Calu3 (cell line): ENCODE data around the gene IRAK4. TPM values are rescaled to one million over a fixed set of nuclear protein-coding genes. Genes with fewer than 3 reads are reported as not detected.
A peak's percentile ranks its signal among the peaks of the same experiment; 100 is the strongest.

Source experiments
- BruUV-seq: library from RNA; stranded (reverse); fragments of 400-500 nt; replicated peaks from 2 replicates; lab custom pipeline; 2021; lab: Mats Ljungman, UMichigan
- CTCF ChIA-PET: fragments of 300-600 bp; sonication (Branson Sonifier 250); formaldehyde crosslinking; loops from one replicate; lab custom pipeline; 2022; ENCODE audit warnings: antibody characterized with exemption; lab: Charles Lee
- DNase-seq: peaks from one replicate; pipeline ENCODE4 v3.0.0; 2022
- H3K27ac Mint-ChIP-seq: one replicate; pipeline ENCODE4 v1.8.0; 2022; ENCODE audit warnings: mixed read lengths; ENCODE audit not compliant: unreplicated experiment
- H3K27me3 Mint-ChIP-seq: one replicate; pipeline ENCODE4 v1.8.0; 2022; ENCODE audit warnings: mixed read lengths; ENCODE audit not compliant: unreplicated experiment
- H3K36me3 Mint-ChIP-seq: one replicate; pipeline ENCODE4 v1.8.0; 2022; ENCODE audit warnings: mild to moderate bottlenecking, moderate library complexity, mixed read lengths; ENCODE audit not compliant: insufficient read depth, unreplicated experiment
- H3K4me1 Mint-ChIP-seq: one replicate; pipeline ENCODE4 v1.8.0; 2022; ENCODE audit warnings: mild to moderate bottlenecking, low read depth, mixed read lengths; ENCODE audit not compliant: unreplicated experiment
- H3K4me3 Mint-ChIP-seq: one replicate; pipeline ENCODE4 v1.8.0; 2022; ENCODE audit warnings: mild to moderate bottlenecking, low read depth, moderate library complexity, mixed read lengths; ENCODE audit not compliant: unreplicated experiment
- H3K9me3 Mint-ChIP-seq: one replicate; pipeline ENCODE4 v1.8.0; 2022; ENCODE audit warnings: low read depth, mixed read lengths; ENCODE audit not compliant: unreplicated experiment
- intact Hi-C: fragments of 100-400 bp; cut with micrococcal nuclease; formaldehyde crosslinking; loops from one replicate; pipeline ENCODE4 v1.10.0; 2022; ENCODE audit not compliant: unreplicated experiment
- total RNA-seq: library from RNA; stranded (reverse); gene quantifications from 2 replicates; pipeline ENCODE4 v1.2.3, GENCODE V29; 2022
- TF ChIP-seq, protein P1 (sequence below): fragments of 200-600 bp; IDR thresholded peaks from one replicate; pipeline ENCODE4 v1.8.0; 2022; ENCODE audit warnings: antibody characterized with exemption; ENCODE audit not compliant: unreplicated experiment

The IRAK4 gene
- total RNA-seq, 1 experiment from 2014 or later: 8.4 TPM

DNA sequence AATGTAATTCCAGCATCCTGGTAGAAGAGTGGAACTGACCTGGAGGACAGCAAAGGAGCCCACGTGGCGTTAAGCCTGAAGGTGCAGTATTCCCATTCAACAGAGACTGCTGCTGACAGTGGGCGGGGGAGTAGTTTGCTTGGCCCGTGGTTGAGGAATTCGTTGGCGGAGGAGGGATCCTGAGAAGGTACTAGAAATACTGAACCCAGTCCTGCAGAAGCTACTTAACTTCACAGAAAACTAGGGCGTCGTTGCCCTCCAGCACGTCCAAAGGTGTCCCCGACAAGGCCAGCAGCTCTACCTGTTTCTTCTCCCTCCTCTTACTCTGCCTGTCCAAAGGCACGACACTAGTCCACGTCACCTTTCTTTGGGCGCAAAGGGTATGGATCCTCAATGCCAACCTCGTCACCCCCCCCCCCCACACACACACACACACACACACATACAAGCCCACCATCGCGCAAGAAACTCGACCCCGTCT, 464 bp upstream of the IRAK4 start:
- intact Hi-C loops: no loop called here
- CTCF ChIA-PET: interaction anchor here (0.7 kb wide), 1 partner anchor 797 kb away, joined by 6 read pairs; no protein-coding TSS in a partner anchor
- TF ChIP-seq, protein P1, sequence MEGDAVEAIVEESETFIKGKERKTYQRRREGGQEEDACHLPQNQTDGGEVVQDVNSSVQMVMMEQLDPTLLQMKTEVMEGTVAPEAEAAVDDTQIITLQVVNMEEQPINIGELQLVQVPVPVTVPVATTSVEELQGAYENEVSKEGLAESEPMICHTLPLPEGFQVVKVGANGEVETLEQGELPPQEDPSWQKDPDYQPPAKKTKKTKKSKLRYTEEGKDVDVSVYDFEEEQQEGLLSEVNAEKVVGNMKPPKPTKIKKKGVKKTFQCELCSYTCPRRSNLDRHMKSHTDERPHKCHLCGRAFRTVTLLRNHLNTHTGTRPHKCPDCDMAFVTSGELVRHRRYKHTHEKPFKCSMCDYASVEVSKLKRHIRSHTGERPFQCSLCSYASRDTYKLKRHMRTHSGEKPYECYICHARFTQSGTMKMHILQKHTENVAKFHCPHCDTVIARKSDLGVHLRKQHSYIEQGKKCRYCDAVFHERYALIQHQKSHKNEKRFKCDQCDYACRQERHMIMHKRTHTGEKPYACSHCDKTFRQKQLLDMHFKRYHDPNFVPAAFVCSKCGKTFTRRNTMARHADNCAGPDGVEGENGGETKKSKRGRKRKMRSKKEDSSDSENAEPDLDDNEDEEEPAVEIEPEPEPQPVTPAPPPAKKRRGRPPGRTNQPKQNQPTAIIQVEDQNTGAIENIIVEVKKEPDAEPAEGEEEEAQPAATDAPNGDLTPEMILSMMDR: no peak
- H3K4me3 Mint-ChIP-seq: peak overlapping the region; percentile 81
- H3K9me3 Mint-ChIP-seq: peaks cover 3% of the 10 kb centered on the region
- peaks cover 30% of the 10 kb centered on the region for H3K4me1 Mint-ChIP-seq
- BruUV-seq: TSS peak; percentile 80
- DNase-seq: peak; percentile 19
- H3K27me3 Mint-ChIP-seq: no peaks in the 10 kb centered on the region
- H3K36me3 Mint-ChIP-seq: peaks cover 30% of the 10 kb centered on the region
- peak overlapping the region; percentile 74 for H3K27ac Mint-ChIP-seq

DNA sequence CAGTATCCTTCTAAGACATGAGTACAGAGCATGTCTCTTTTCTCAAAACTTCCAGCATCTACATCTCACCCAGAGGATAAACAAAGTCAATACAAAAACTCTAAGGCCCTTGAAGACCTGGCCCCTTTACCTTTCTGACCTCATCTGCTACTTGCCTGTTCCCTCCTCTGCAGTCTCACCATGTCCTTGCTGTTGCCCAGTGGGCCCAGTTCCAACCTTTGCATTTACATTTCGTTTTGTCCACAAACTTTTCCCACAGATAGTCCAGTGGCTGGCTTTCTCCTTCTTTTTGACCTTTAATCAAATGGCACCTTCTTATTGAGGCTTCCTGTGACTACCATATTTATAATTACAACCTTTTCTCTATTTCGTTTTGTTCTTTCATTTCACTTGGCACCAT, 1.6 kb downstream of the IRAK4 start:
- H3K27ac Mint-ChIP-seq: peak overlapping the region; percentile 19
- peak overlapping the region; percentile 81 for H3K4me3 Mint-ChIP-seq
- intact Hi-C loops: loop anchor here (5.0 kb wide), 1 partner anchor 37 kb away; no protein-coding TSS in a partner anchor
- peaks cover 30% of the 10 kb centered on the region for H3K36me3 Mint-ChIP-seq
- CTCF ChIA-PET: no interaction called here
- no peaks in the 10 kb centered on the region for H3K27me3 Mint-ChIP-seq
- TF ChIP-seq, protein P1: no peak
- peaks cover 3% of the 10 kb centered on the region for H3K9me3 Mint-ChIP-seq
- BruUV-seq: no TSS peak
- no peak for DNase-seq
- H3K4me1 Mint-ChIP-seq: peaks cover 30% of the 10 kb centered on the region

DNA sequence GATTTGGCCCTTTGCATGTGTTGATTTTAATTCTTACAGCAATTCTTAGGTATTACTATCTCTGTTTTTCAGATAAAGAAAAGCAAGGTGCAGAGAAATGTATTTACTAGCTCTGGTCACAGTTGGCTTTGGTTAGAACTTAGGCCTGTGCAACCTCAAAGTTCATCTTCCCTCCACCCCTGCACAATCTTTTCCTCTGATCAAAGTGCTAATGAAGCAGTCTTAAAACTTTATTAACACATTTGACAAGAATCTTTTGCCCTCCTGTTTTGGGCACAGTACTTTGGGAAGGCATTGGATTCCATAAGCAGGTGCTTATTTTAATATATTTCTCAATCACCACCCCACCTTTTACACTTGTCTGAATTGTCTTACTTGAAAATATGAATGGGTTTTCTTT, 2.7 kb downstream of the IRAK4 start:
- intact Hi-C loops: loop anchor here (5.0 kb wide), 1 partner anchor 36 kb away; no protein-coding TSS in a partner anchor
- Mint-ChIP-seq H3K36me3 (peaks cover 30% of the 10 kb centered on the region), H3K9me3 (peaks cover 3% of the 10 kb centered on the region), H3K27ac (no peak overlapping the region), H3K27me3 (no peaks in the 10 kb centered on the region), H3K4me3 (no peak overlapping the region), H3K4me1 (peaks cover 26% of the 10 kb centered on the region)
- BruUV-seq: no TSS peak
- TF ChIP-seq, protein P1: no peak
- CTCF ChIA-PET: no interaction called here
- DNase-seq: no peak

DNA sequence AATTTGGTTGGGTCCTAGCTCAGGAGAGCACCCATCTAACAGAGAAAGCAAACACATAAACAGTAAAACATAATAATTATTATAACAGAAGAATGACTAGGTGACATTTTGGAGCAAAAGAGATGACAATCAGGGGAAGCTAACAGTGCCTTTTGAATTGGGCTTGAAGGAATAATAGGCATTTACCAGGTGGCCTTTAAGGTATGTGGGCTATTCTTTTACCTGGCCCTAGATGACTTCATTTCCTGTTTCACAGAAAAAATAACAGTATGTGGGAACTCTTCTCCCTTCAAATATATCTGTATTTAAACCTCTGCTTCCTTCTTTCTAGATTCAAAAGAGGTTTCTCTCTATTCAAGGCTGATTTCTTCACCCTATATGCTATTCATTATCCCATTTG, 3.8 kb downstream of the IRAK4 start:
- Mint-ChIP-seq H3K4me3 (no peak overlapping the region), H3K36me3 (peaks cover 28% of the 10 kb centered on the region)
- CTCF ChIA-PET: interaction anchor here (0.5 kb wide), 1 partner anchor 188 kb away, joined by 4 read pairs; no protein-coding TSS in a partner anchor

More for the DNA sequence above, 3.8 kb downstream of the IRAK4 start:
- Mint-ChIP-seq H3K9me3 (no peaks in the 10 kb centered on the region), H3K27ac (no peak overlapping the region), H3K27me3 (no peaks in the 10 kb centered on the region), H3K4me1 (peaks cover 18% of the 10 kb centered on the region)
- no TSS peak for BruUV-seq
- DNase-seq: no peak
- intact Hi-C loops: loop anchor here (5.0 kb wide), 1 partner anchor 35 kb away; no protein-coding TSS in a partner anchor
- TF ChIP-seq, protein P1: no peak
